HEK293 (cell line): Measurements from ENCODE around the gene CLASRP.

Experiments
- HOXD13 ChIP-seq: sonication (generic); formaldehyde crosslinking; IDR thresholded peaks from 2 replicates; pipeline ENCODE4 v1.8.0; 2022; ENCODE audit warnings: missing genetic modification reagents, borderline replicate concordance
- KLF1 ChIP-seq: fragments of 450-650 bp; formaldehyde crosslinking; IDR thresholded peaks from 2 replicates; pipeline ENCODE4 v1.5.1; 2016; ENCODE audit warnings: missing biosample characterization, missing genetic modification characterization
- WT1 ChIP-seq: fragments of 450-650 bp; formaldehyde crosslinking; IDR thresholded peaks from 2 replicates; pipeline ENCODE4 v1.5.1; 2016; ENCODE audit warnings: missing biosample characterization, missing genetic modification characterization
- YY1 ChIP-seq: fragments of 450-650 bp; formaldehyde crosslinking; IDR thresholded peaks from 2 replicates; pipeline ENCODE4 v1.5.1; 2018; ENCODE audit warnings: missing biosample characterization, missing genetic modification characterization
- ZBTB48 ChIP-seq: fragments of 450-650 bp; formaldehyde crosslinking; IDR thresholded peaks from 2 replicates; pipeline ENCODE4 v1.5.1; 2016; ENCODE audit warnings: missing biosample characterization, missing genetic modification characterization
- ZFP69B ChIP-seq: fragments of 450-650 bp; formaldehyde crosslinking; IDR thresholded peaks from 2 replicates; pipeline ENCODE4 v1.5.1; 2016; ENCODE audit warnings: missing biosample characterization, missing genetic modification characterization
- ZNF112 ChIP-seq: fragments of 450-650 bp; formaldehyde crosslinking; IDR thresholded peaks from 2 replicates; pipeline ENCODE4 v1.5.0; 2017; ENCODE audit warnings: missing biosample characterization, missing genetic modification characterization
- ZNF132 ChIP-seq: fragments of 450-650 bp; formaldehyde crosslinking; IDR thresholded peaks from 2 replicates; pipeline ENCODE4 v1.5.1; 2017; ENCODE audit warnings: missing biosample characterization, missing genetic modification characterization, borderline replicate concordance
- ZNF391 ChIP-seq: fragments of 450-650 bp; formaldehyde crosslinking; IDR thresholded peaks from 2 replicates; pipeline ENCODE4 v1.5.1; 2016; ENCODE audit warnings: low read depth, missing biosample characterization, missing genetic modification characterization, borderline replicate concordance
- ZNF404 ChIP-seq: fragments of 450-650 bp; formaldehyde crosslinking; IDR thresholded peaks from 2 replicates; pipeline ENCODE4 v1.5.1; 2017; ENCODE audit warnings: missing biosample characterization, missing genetic modification characterization
- ZNF521 ChIP-seq: fragments of 450-650 bp; formaldehyde crosslinking; IDR thresholded peaks from 2 replicates; pipeline ENCODE4 v1.5.1; 2017; ENCODE audit warnings: missing biosample characterization, mild to moderate bottlenecking, missing genetic modification characterization
- ZNF600 ChIP-seq: fragments of 450-650 bp; formaldehyde crosslinking; IDR thresholded peaks from 2 replicates; pipeline ENCODE4 v1.5.1; 2016; ENCODE audit warnings: missing biosample characterization, missing genetic modification characterization
- ZNF654 ChIP-seq: fragments of 450-650 bp; formaldehyde crosslinking; IDR thresholded peaks from 2 replicates; pipeline ENCODE4 v1.5.1; 2016; ENCODE audit warnings: low read depth, missing biosample characterization, missing genetic modification characterization
- ZNF777 ChIP-seq: fragments of 450-650 bp; formaldehyde crosslinking; IDR thresholded peaks from 2 replicates; pipeline ENCODE4 v1.5.1; 2017; ENCODE audit warnings: missing biosample characterization, missing genetic modification characterization, borderline replicate concordance
- ZNF785 ChIP-seq: fragments of 450-650 bp; formaldehyde crosslinking; IDR thresholded peaks from 2 replicates; pipeline ENCODE4 v1.5.1; 2016; ENCODE audit warnings: missing biosample characterization, missing genetic modification characterization
- ZSCAN16 ChIP-seq: fragments of 450-650 bp; formaldehyde crosslinking; IDR thresholded peaks from 2 replicates; pipeline ENCODE4 v1.5.1; 2016; ENCODE audit warnings: missing biosample characterization, missing genetic modification characterization
- ZSCAN30 ChIP-seq: fragments of 450-650 bp; IDR thresholded peaks from 2 replicates; pipeline ENCODE4 v1.5.1; 2018; ENCODE audit warnings: missing biosample characterization, mild to moderate bottlenecking, missing genetic modification characterization, moderate library complexity
- TF ChIP-seq, protein P1 (sequence below): fragments of 450-650 bp; formaldehyde crosslinking; IDR thresholded peaks from 2 replicates; pipeline ENCODE4 v1.5.1; 2016; ENCODE audit warnings: missing biosample characterization, missing genetic modification characterization
- TF ChIP-seq, protein P2 (sequence below): fragments of 450-650 bp; formaldehyde crosslinking; IDR thresholded peaks from 2 replicates; pipeline ENCODE4 v1.5.1; 2016; ENCODE audit warnings: missing biosample characterization, missing genetic modification characterization
- TF ChIP-seq, protein P3 (sequence below): fragments of 450-650 bp; formaldehyde crosslinking; conservative IDR thresholded peaks from 2 replicates; pipeline ENCODE4 v1.5.1; 2016; ENCODE audit warnings: low read depth, missing biosample characterization, missing genetic modification characterization
- TF ChIP-seq, protein P4 (sequence below): fragments of 450-650 bp; IDR thresholded peaks from 2 replicates; pipeline ENCODE4 v1.5.1; 2018; ENCODE audit warnings: missing biosample characterization, missing genetic modification characterization
- TF ChIP-seq, protein P5 (sequence below): fragments of 450-650 bp; formaldehyde crosslinking; IDR thresholded peaks from 2 replicates; pipeline ENCODE4 v1.5.1; 2016; ENCODE audit warnings: missing biosample characterization, missing genetic modification characterization
- TF ChIP-seq, protein P6 (sequence below): fragments of 450-650 bp; formaldehyde crosslinking; IDR thresholded peaks from 2 replicates; pipeline ENCODE4 v1.5.1; 2016; ENCODE audit warnings: missing biosample characterization, missing genetic modification characterization

The CLASRP gene

DNA sequence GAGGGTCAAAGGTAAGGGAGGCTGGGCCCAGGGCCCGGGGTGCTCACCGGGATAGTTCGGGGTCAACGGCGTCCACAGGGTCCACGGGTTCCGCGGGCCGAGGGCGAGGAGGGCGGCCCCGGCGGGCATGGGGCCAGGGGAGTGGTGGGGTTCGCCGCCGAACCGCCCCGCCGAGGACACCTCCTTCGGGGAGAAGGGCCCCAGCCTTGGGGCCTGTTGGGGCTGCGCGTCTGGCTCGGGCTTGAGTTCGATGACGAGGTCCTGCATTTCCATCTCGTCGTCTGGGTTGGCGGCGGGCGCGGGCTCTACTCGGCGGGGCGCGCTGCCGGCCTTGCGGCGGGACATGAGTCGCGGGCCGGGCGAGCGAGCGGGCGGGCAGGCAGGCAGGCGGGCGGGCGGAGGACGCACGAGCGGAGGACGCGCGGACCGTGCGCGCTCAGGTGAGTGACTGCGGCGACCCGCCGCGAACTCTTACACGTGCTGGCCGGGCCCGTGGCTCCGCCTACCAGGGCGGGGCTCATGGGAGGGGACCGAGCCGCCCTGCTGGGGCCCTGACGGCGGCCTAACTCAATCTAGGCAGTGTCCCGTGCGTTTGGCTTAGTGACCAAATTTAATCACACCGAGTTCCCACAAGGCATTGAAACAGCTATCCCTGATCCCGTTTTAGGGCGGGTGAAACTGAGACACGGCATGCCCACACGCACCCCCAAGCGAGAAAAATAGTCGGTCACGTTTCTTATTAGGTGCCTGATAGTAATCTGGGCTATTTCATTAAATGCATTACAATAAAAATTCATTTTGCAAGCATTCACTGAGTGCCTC, 37.4 kb downstream of the CLASRP start, which contains the start of gene ZNF296 (continued):
- no peak for TF ChIP-seq ZNF785 (tag by site-specific recombination)
- TF ChIP-seq HOXD13, result no peak
- TF ChIP-seq, protein P1, sequence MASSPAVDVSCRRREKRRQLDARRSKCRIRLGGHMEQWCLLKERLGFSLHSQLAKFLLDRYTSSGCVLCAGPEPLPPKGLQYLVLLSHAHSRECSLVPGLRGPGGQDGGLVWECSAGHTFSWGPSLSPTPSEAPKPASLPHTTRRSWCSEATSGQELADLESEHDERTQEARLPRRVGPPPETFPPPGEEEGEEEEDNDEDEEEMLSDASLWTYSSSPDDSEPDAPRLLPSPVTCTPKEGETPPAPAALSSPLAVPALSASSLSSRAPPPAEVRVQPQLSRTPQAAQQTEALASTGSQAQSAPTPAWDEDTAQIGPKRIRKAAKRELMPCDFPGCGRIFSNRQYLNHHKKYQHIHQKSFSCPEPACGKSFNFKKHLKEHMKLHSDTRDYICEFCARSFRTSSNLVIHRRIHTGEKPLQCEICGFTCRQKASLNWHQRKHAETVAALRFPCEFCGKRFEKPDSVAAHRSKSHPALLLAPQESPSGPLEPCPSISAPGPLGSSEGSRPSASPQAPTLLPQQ (tag by site-specific recombination), result peak; percentile 21; the same call in 1 of the 2 replicates
- no peak for TF ChIP-seq YY1
- TF ChIP-seq ZFP69B (tag by site-specific recombination), result no peak
- TF ChIP-seq KLF1 (tag by site-specific recombination), result peak; percentile 89
- no peak for TF ChIP-seq ZNF600 (tag by site-specific recombination)
- TF ChIP-seq ZNF404 (tag by site-specific recombination), result no peak
- TF ChIP-seq, protein P2, sequence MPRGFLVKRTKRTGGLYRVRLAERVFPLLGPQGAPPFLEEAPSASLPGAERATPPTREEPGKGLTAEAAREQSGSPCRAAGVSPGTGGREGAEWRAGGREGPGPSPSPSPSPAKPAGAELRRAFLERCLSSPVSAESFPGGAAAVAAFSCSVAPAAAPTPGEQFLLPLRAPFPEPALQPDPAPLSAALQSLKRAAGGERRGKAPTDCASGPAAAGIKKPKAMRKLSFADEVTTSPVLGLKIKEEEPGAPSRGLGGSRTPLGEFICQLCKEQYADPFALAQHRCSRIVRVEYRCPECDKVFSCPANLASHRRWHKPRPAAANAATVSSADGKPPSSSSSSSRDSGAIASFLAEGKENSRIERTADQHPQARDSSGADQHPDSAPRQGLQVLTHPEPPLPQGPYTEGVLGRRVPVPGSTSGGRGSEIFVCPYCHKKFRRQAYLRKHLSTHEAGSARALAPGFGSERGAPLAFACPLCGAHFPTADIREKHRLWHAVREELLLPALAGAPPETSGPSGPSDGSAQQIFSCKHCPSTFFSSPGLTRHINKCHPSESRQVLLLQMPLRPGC (tag by site-specific recombination), result no peak
- no peak for TF ChIP-seq ZNF132 (tag by site-specific recombination)
- TF ChIP-seq ZNF521, result no peak
- no peak for TF ChIP-seq ZNF391 (tag by site-specific recombination)
- no peak for TF ChIP-seq ZBTB48 (tag by site-specific recombination)
- TF ChIP-seq ZNF777 (tag by site-specific recombination), result no peak; the same call in 1 of the 2 replicates
- TF ChIP-seq, protein P3, sequence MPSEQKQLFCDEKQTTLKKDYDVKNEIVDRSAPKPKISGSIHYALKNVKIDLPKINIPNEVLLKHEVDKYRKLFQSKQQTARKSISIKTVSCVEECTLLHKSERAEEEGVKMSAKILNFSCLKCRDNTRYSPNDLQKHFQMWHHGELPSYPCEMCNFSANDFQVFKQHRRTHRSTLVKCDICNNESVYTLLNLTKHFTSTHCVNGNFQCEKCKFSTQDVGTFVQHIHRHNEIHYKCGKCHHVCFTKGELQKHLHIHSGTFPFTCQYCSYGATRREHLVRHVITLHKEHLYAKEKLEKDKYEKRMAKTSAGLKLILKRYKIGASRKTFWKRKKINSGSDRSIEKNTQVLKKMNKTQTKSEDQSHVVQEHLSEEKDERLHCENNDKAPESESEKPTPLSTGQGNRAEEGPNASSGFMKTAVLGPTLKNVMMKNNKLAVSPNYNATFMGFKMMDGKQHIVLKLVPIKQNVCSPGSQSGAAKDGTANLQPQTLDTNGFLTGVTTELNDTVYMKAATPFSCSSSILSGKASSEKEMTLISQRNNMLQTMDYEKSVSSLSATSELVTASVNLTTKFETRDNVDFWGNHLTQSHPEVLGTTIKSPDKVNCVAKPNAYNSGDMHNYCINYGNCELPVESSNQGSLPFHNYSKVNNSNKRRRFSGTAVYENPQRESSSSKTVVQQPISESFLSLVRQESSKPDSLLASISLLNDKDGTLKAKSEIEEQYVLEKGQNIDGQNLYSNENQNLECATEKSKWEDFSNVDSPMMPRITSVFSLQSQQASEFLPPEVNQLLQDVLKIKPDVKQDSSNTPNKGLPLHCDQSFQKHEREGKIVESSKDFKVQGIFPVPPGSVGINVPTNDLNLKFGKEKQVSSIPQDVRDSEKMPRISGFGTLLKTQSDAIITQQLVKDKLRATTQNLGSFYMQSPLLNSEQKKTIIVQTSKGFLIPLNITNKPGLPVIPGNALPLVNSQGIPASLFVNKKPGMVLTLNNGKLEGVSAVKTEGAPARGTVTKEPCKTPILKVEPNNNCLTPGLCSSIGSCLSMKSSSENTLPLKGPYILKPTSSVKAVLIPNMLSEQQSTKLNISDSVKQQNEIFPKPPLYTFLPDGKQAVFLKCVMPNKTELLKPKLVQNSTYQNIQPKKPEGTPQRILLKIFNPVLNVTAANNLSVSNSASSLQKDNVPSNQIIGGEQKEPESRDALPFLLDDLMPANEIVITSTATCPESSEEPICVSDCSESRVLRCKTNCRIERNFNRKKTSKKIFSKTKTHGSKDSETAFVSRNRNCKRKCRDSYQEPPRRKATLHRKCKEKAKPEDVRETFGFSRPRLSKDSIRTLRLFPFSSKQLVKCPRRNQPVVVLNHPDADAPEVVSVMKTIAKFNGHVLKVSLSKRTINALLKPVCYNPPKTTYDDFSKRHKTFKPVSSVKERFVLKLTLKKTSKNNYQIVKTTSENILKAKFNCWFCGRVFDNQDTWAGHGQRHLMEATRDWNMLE (tag by site-specific recombination), result no peak
- no peak for TF ChIP-seq ZSCAN16 (tag by site-specific recombination)
- no peak for TF ChIP-seq ZNF654 (tag by site-specific recombination)
- TF ChIP-seq, protein P4, sequence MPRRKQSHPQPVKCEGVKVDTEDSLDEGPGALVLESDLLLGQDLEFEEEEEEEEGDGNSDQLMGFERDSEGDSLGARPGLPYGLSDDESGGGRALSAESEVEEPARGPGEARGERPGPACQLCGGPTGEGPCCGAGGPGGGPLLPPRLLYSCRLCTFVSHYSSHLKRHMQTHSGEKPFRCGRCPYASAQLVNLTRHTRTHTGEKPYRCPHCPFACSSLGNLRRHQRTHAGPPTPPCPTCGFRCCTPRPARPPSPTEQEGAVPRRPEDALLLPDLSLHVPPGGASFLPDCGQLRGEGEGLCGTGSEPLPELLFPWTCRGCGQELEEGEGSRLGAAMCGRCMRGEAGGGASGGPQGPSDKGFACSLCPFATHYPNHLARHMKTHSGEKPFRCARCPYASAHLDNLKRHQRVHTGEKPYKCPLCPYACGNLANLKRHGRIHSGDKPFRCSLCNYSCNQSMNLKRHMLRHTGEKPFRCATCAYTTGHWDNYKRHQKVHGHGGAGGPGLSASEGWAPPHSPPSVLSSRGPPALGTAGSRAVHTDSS (tag by site-specific recombination), result no peak
- TF ChIP-seq, protein P5, sequence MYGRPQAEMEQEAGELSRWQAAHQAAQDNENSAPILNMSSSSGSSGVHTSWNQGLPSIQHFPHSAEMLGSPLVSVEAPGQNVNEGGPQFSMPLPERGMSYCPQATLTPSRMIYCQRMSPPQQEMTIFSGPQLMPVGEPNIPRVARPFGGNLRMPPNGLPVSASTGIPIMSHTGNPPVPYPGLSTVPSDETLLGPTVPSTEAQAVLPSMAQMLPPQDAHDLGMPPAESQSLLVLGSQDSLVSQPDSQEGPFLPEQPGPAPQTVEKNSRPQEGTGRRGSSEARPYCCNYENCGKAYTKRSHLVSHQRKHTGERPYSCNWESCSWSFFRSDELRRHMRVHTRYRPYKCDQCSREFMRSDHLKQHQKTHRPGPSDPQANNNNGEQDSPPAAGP, result no peak
- TF ChIP-seq ZSCAN30, result peak; percentile 58; the same call in 1 of the 2 replicates
- no peak for TF ChIP-seq WT1
- TF ChIP-seq, protein P6, sequence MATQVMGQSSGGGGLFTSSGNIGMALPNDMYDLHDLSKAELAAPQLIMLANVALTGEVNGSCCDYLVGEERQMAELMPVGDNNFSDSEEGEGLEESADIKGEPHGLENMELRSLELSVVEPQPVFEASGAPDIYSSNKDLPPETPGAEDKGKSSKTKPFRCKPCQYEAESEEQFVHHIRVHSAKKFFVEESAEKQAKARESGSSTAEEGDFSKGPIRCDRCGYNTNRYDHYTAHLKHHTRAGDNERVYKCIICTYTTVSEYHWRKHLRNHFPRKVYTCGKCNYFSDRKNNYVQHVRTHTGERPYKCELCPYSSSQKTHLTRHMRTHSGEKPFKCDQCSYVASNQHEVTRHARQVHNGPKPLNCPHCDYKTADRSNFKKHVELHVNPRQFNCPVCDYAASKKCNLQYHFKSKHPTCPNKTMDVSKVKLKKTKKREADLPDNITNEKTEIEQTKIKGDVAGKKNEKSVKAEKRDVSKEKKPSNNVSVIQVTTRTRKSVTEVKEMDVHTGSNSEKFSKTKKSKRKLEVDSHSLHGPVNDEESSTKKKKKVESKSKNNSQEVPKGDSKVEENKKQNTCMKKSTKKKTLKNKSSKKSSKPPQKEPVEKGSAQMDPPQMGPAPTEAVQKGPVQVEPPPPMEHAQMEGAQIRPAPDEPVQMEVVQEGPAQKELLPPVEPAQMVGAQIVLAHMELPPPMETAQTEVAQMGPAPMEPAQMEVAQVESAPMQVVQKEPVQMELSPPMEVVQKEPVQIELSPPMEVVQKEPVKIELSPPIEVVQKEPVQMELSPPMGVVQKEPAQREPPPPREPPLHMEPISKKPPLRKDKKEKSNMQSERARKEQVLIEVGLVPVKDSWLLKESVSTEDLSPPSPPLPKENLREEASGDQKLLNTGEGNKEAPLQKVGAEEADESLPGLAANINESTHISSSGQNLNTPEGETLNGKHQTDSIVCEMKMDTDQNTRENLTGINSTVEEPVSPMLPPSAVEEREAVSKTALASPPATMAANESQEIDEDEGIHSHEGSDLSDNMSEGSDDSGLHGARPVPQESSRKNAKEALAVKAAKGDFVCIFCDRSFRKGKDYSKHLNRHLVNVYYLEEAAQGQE, result no peak
- no peak for TF ChIP-seq ZNF112
